GM06990 (cell line): ENCODE measurements around the gene UROD.

Experiments used
- DNase-seq: peaks from one replicate; pipeline ENCODE4 v3.0.0-alpha.2; 2011; ENCODE audit not compliant: insufficient read length; ENCODE audit errors: extremely low read depth
- H3K27me3 ChIP-seq: replicated peaks from 2 replicates; pipeline ENCODE4 v1.6.0; 2011; ENCODE audit warnings: low read length; ENCODE audit not compliant: control insufficient read depth, insufficient read depth
- H3K36me3 ChIP-seq: 2 replicates; pipeline ENCODE4 v1.5.1; 2011; ENCODE audit warnings: low read length; ENCODE audit not compliant: control insufficient read depth, insufficient read depth
- H3K4me3 ChIP-seq: replicated peaks from 2 replicates; pipeline ENCODE4 v1.5.1; 2011; ENCODE audit warnings: low read depth, mild to moderate bottlenecking, control low read depth, low read length
- TF ChIP-seq, protein P1 (sequence below): IDR thresholded peaks from 2 replicates; pipeline ENCODE4 v1.5.1; 2011; ENCODE audit warnings: low read length, control low read depth, mild to moderate bottlenecking, inconsistent platforms; ENCODE audit not compliant: insufficient read depth, poor library complexity, severe bottlenecking

Gene UROD

DNA sequence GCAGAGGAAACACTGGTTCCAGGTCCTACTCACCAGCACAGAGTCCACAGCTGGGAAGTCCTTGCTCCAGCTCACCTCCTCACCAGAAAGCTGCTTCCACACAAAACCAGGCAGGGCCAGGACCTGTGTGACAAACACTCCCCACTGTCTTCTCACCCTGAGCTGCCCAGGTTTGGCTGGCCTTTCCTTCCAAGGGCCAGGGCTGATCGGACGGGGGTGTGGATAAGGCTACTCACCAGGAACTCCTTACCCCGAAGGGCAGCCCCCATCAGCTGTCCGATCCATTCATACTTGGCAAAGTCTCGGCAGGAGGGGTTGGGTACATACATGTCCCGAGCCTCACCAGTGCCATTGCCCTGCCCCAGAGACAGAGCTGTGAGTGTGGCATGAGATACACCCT, 6.3 kb upstream of the UROD start:
- peaks cover 37% of the 10 kb centered on the region for H3K36me3 ChIP-seq
- H3K4me3 ChIP-seq: no peak overlapping the region

DNA sequence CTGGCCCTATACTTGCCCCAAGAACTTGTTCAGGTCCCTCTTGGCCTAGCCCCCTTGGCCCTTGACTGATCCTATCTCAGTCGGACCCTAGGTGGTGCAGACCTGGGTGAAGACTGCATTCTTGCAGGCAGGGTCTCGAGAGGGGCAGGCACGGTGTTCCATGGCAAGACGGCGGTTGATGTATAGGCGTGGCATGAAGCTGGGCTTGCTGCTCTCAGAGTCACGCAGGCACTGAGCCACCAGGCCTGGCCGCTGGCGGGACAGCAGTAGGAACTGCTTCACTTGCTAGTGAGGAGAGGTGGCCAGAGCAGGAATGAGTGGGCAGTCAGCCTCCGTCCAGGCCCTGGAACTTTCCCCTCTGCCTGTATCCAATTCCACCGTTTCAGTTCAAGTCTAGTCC, 4.7 kb upstream of the UROD start:
- DNase-seq: no peak
- TF ChIP-seq, protein P1, sequence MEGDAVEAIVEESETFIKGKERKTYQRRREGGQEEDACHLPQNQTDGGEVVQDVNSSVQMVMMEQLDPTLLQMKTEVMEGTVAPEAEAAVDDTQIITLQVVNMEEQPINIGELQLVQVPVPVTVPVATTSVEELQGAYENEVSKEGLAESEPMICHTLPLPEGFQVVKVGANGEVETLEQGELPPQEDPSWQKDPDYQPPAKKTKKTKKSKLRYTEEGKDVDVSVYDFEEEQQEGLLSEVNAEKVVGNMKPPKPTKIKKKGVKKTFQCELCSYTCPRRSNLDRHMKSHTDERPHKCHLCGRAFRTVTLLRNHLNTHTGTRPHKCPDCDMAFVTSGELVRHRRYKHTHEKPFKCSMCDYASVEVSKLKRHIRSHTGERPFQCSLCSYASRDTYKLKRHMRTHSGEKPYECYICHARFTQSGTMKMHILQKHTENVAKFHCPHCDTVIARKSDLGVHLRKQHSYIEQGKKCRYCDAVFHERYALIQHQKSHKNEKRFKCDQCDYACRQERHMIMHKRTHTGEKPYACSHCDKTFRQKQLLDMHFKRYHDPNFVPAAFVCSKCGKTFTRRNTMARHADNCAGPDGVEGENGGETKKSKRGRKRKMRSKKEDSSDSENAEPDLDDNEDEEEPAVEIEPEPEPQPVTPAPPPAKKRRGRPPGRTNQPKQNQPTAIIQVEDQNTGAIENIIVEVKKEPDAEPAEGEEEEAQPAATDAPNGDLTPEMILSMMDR: no peak
- no peak overlapping the region for H3K4me3 ChIP-seq
- H3K36me3 ChIP-seq: peaks cover 37% of the 10 kb centered on the region
- H3K27me3 ChIP-seq: no peaks in the 10 kb centered on the region

More for the DNA sequence above, 6.3 kb upstream of the UROD start:
- TF ChIP-seq, protein P1: no peak
- no peaks in the 10 kb centered on the region for H3K27me3 ChIP-seq
- no peak for DNase-seq

DNA sequence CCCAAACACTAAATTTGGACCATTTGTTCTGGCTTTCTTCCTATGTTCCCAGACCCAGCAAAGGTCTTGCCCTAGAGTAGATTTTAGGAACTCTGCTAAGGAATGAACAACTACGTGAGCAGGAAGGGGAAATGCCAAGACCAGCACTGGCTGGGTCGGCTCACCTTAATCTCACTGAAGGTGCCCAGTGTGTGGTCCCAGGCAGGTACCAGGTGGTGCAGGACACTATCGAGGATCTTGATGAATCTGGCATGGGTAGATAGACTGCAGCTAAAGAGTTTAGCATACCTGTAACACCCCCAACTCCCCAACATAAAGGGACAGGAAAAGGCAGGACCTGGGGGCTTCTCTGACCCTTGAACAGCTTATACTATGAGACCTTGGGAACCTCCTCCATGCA, 4.0 kb upstream of the UROD start:
- Histone ChIP-seq H3K36me3 (peaks cover 35% of the 10 kb centered on the region), H3K4me3 (no peak overlapping the region), H3K27me3 (no peaks in the 10 kb centered on the region)
- no peak for DNase-seq
- TF ChIP-seq, protein P1: no peak

DNA sequence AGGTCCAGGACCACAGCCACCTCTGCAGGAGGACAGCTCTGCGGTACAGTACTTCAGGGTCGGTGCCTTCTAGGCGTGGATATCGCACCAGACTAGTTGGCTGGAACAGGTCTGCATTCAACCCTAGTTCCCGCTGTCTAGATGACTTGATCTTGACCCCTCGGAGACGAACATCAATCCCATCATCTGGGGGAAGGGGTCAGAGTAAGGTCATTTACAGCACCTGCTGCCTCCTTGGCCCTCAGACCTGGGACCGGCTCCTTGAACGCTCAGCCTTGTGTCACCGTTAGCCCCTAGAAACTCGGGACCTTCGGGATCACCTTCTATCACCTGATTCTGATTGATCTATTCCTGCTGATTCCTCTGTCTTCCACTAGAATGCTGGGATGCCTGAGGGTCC, 3.5 kb upstream of the UROD start:
- H3K36me3 ChIP-seq: peaks cover 33% of the 10 kb centered on the region
- H3K4me3 ChIP-seq: no peak overlapping the region
- TF ChIP-seq, protein P1: no peak
- H3K27me3 ChIP-seq: no peaks in the 10 kb centered on the region
- DNase-seq: no peak

DNA sequence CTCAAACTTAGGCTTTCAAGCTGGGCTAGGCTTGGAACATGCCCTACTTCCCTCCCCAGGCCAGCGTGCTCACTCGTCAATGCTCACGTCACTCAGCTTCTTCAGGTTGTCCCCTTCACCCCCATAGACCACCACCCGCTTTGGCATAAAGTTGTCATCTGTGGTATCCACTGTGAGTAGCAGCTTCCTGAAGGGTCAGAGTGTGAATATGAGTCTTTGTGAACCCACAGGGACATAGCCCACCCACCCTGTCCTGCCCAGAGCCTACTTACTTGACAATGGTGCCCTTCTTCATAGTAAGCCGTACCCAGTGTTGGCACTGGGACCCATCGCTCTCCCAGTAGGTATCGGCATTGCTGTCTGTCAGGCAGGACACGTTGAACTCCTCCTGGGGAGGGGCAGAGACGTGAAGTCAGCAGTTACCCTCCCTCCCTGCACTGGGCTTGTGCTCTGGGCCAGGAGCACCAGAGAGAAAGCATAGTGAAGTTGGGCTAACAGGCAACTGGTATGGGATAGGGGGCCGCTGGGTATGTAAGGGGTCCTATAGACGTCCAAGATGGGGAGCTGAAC, 2.7 kb upstream of the UROD start:
- Histone ChIP-seq H3K4me3 (no peak overlapping the region), H3K27me3 (no peaks in the 10 kb centered on the region), H3K36me3 (peaks cover 27% of the 10 kb centered on the region)
- TF ChIP-seq, protein P1: no peak
- no peak for DNase-seq
